Forelimb muscle (tissue), 1 donor: ENCODE results near the gene XRCC3. TPM values are rescaled to one million over a fixed set of nuclear protein-coding genes. Genes with fewer than 3 reads are reported as not detected.
"Not testable (repeated sequence)": the region's sequence is repeated elsewhere in the genome, so short reads cannot be mapped to it uniquely, and the experiment has no call there.

Experiments used
- DNase-seq: peaks from one replicate; pipeline ENCODE4 v3.0.0-alpha.2; 2013; ENCODE audit warnings: low read depth
- polyA plus RNA-seq: library from polyadenylated mRNA; unstranded; fragments of 120-200 nt; gene quantifications from one replicate; pipeline ENCODE4 v1.2.1, GENCODE V29; 2013; ENCODE audit not compliant: insufficient read length

Gene XRCC3
- polyA plus RNA-seq, 1 donor = 10.2 TPM

GRCh38 chr14:103668117-103668516, 47.1 kb downstream of the XRCC3 start:
- no peak for DNase-seq

- no peak for DNase-seq
Observed at GRCh38 chr14:103667671-103668070, 47.6 kb downstream of the XRCC3 start.

GRCh38 chr14:103663506-103663905, 51.7 kb downstream of the XRCC3 start:
- DNase-seq = no peak

GRCh38 chr14:103662591-103662990, 52.7 kb downstream of the XRCC3 start:
- DNase-seq = no peak

- DNase-seq = no peak
Observed at GRCh38 chr14:103662029-103662428, 53.2 kb downstream of the XRCC3 start.

- DNase-seq = no peak
Observed at GRCh38 chr14:103659631-103660030, 55.6 kb downstream of the XRCC3 start.

GRCh38 chr14:103657471-103657870, 57.8 kb downstream of the XRCC3 start:
- no peak for DNase-seq

GRCh38 chr14:103656756-103657133, 58.5 kb downstream of the XRCC3 start:
- no peak for DNase-seq

- DNase-seq = no peak
Observed at GRCh38 chr14:103656031-103656755, 59.1 kb downstream of the XRCC3 start.

GRCh38 chr14:103654619-103655018, 60.6 kb downstream of the XRCC3 start:
- no peak for DNase-seq

GRCh38 chr14:103653805-103654204, 61.4 kb downstream of the XRCC3 start:
- no peak for DNase-seq

GRCh38 chr14:103653336-103653735, 61.9 kb downstream of the XRCC3 start:
- DNase-seq = not testable (repeated sequence)

GRCh38 chr14:103652806-103653205, 62.4 kb downstream of the XRCC3 start:
- DNase-seq = no peak

GRCh38 chr14:103651585-103651984, 63.7 kb downstream of the XRCC3 start:
- DNase-seq = no peak

- DNase-seq = no peak
Observed at GRCh38 chr14:103650213-103650612, 65.0 kb downstream of the XRCC3 start.

GRCh38 chr14:103649001-103649400, 66.2 kb downstream of the XRCC3 start:
- DNase-seq = no peak

Other genes with a start within 250 kb of the XRCC3 start
- gene CKB, start 192.6 kb downstream of the XRCC3 start, polyA plus RNA-seq = 294 TPM
- 7.2 TPM for gene TRMT61A, start 186.3 kb downstream of the XRCC3 start, polyA plus RNA-seq
- gene BAG5, start 152.8 kb downstream of the XRCC3 start, polyA plus RNA-seq = 21.1 TPM
- gene COA8, start 152.5 kb downstream of the XRCC3 start, polyA plus RNA-seq = 56.4 TPM
- 104 TPM for gene KLC1, start 86.2 kb downstream of the XRCC3 start, polyA plus RNA-seq
- gene ZFYVE21, start 359 bp upstream of the XRCC3 start, polyA plus RNA-seq = 42.2 TPM
- 7.7 TPM for gene PPP1R13B, start 132.1 kb upstream of the XRCC3 start, polyA plus RNA-seq
- 0.62 TPM for gene TDRD9, start 213.0 kb upstream of the XRCC3 start, polyA plus RNA-seq
- not detected for gene RD3L, start 227.1 kb upstream of the XRCC3 start, polyA plus RNA-seq